ENCODE data around the gene FBF1.

Gene FBF1

GRCh38 chr17:75978938-75979704, 38.3 kb upstream of the FBF1 start, which contains the start of the genes ACOX1 and TEN1 (continued):
- TF ChIP-seq GLI4 (tag by site-specific recombination; IDR thresholded peaks at IDR 0.05) (no peak), ZNF138 (tag by site-specific recombination; IDR thresholded peaks at IDR 0.05; ENCODE audit: borderline replicate concordance) (no peak), ZNF558 (tag by site-specific recombination; IDR thresholded peaks at IDR 0.05) (no peak), ZNF169 (tag by site-specific recombination; IDR thresholded peaks at IDR 0.05) (no peak), ZNF639 (tag by site-specific recombination; IDR thresholded peaks at IDR 0.05) (peak; percentile 61; the same call in 1 of the 2 replicates), ZNF76 (tag by site-specific recombination; IDR thresholded peaks at IDR 0.05; ENCODE audit: borderline replicate concordance, low read depth) (peak; percentile 88), PRDM10 (tag by site-specific recombination; IDR thresholded peaks at IDR 0.05) (peak; percentile 86), ZNF600 (tag by site-specific recombination; IDR thresholded peaks at IDR 0.05) (peak; percentile 44), ZNF211 (tag by site-specific recombination; IDR thresholded peaks at IDR 0.05; ENCODE audit: low read depth) (no peak), ZNF777 (tag by site-specific recombination; IDR thresholded peaks at IDR 0.05; ENCODE audit: borderline replicate concordance) (peak; percentile 85; the same call in 1 of the 2 replicates), ELK4 (IDR thresholded peaks at IDR 0.05; ENCODE audit: borderline replicate concordance, low read depth, low read length) (peak; percentile 74; the same call in 1 of the 2 replicates), ZXDB (tag by site-specific recombination; IDR thresholded peaks at IDR 0.05) (peak; percentile 82; the same call in 1 of the 2 replicates), ZBTB17 (tag by site-specific recombination; IDR thresholded peaks at IDR 0.05) (peak; percentile 34), ZNF501 (tag by site-specific recombination; IDR thresholded peaks at IDR 0.05) (peak; percentile 59; the same call in 1 of the 2 replicates), ZNF610 (tag by site-specific recombination; IDR thresholded peaks at IDR 0.05; ENCODE audit: borderline replicate concordance) (0 out of 2 replicates have a peak, but pooled peaks have one; percentile 55)
- TF ChIP-seq, protein P1, sequence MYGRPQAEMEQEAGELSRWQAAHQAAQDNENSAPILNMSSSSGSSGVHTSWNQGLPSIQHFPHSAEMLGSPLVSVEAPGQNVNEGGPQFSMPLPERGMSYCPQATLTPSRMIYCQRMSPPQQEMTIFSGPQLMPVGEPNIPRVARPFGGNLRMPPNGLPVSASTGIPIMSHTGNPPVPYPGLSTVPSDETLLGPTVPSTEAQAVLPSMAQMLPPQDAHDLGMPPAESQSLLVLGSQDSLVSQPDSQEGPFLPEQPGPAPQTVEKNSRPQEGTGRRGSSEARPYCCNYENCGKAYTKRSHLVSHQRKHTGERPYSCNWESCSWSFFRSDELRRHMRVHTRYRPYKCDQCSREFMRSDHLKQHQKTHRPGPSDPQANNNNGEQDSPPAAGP (tag by site-specific recombination; IDR thresholded peaks at IDR 0.05) = peak; percentile 90

DNA sequence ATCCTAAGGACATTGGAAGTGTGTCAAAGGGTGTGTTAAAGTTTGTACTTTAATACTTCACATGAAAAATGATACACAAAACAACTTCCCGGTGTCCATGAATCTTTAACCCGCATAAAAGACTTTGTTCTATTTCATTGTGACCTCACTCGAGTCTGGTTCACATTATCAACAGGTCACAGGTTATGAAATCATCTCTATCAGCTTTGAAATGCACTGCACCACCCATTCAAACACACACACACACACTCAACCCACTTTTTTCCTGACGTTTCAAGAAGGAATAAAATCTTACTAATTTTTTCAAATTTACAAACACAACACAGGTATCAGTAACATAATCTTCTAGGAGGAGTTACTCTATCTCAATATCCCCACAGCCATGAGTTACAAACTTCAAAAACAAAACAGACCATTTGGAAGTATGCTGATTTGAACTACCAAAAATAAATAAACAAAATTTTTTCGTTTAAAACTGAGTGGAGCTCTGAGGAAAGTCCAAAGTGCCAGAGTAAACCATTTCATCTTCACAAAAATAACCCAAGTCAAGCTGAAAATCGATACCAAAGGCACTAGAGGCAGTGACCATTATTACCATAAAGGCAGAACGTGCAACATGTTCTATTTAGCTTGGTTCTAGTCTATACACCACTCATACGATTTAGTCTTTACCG, 35.5 kb upstream of the FBF1 start:
- Histone ChIP-seq H3K36me3 (ENCODE audit: control insufficient read depth in 2 of 2, insufficient read depth in 1 of 2, low read length in 2 of 2) (peaks cover 29 to 32% of the 10 kb centered on the region in 2 experiments; a peak in 2 of 3 replicates), H3K27ac (ENCODE audit: extremely low read depth, low read depth, low read length) (no peak overlapping the region), H3K4me3 (ENCODE audit: low read depth, low read length) (no peak overlapping the region), H3K4me1 (ENCODE audit: control insufficient read depth, insufficient read depth, low read length) (peaks cover 13% of the 10 kb centered on the region), H3K9me3 (ENCODE audit: control insufficient read depth, insufficient read depth, low read depth, low read length) (no peaks in the 10 kb centered on the region)
- ChIA-PET CTCF (interaction anchor here (0.6 to 1.2 kb wide), 5 partner anchors 8 to 389 kb away, joined by 3 to 4 read pairs (median 3); partner anchors contain the start of gene CDK3), POLR2A (interaction anchor here (0.6 to 1.1 kb wide), 4 partner anchors 22 to 941 kb away, joined by 3 to 12 read pairs (median 4); partner anchors contain the start of gene FBF1)
- TF ChIP-seq ZNF221 (tag by site-specific recombination; IDR thresholded peaks at IDR 0.05; ENCODE audit: borderline replicate concordance) (no peak), PRDM10 (tag by site-specific recombination; IDR thresholded peaks at IDR 0.05) (0 out of 2 replicates have a peak, but pooled peaks have one; percentile 7), SCRT2 (tag by site-specific recombination; IDR thresholded peaks at IDR 0.05) (peak; percentile 99)
- TF ChIP-seq, protein P2, sequence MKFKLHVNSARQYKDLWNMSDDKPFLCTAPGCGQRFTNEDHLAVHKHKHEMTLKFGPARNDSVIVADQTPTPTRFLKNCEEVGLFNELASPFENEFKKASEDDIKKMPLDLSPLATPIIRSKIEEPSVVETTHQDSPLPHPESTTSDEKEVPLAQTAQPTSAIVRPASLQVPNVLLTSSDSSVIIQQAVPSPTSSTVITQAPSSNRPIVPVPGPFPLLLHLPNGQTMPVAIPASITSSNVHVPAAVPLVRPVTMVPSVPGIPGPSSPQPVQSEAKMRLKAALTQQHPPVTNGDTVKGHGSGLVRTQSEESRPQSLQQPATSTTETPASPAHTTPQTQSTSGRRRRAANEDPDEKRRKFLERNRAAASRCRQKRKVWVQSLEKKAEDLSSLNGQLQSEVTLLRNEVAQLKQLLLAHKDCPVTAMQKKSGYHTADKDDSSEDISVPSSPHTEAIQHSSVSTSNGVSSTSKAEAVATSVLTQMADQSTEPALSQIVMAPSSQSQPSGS (tag by site-specific recombination; IDR thresholded peaks at IDR 0.05; ENCODE audit: low read depth) = peak; percentile 24; the same call in 1 of the 2 replicates

All from HEK293 (cell line).